GM12891 (cell line): Measurements from ENCODE around the gene PXDC1.

ENCODE experiments used
- POLR2A ChIP-seq: IDR thresholded peaks from 2 replicates; pipeline ENCODE4 v1.6.1; 2011; ENCODE audit warnings: low read depth, low read length, control low read depth
- POLR2AphosphoS5 ChIP-seq: IDR thresholded peaks from 2 replicates; pipeline ENCODE4 v1.6.1; 2011; ENCODE audit warnings: low read depth, low read length, control low read depth
- TAF1 ChIP-seq: IDR thresholded peaks from 2 replicates; pipeline ENCODE4 v1.6.1; 2011; ENCODE audit warnings: low read depth, low read length, control low read depth

DNA sequence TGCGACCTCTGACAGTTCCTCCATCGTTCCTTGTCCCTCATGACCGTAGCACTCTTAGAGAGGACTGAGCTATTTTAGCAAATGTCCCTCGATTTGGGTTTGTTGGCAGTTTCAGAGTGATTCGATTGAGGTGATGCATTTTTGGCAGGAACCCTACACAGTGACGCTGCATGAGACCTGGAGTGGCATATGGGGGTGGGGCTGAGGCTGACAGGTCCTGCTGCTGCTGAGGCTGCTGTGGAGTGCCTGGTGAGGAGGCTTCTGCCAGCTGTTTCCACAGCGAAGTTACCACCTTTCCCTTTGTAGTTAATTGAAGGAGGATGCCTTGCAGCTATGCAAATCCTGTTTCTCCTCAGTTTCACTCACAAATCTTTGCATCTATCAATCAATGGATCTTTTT is 19.8 kb downstream of the PXDC1 start:
- TF ChIP-seq POLR2AphosphoS5 (no peak), POLR2A (no peak), TAF1 (no peak)
